Activated T-cell treated with anti-CD3 and anti-CD28 coated beads for 24 hours (primary cell): ENCODE results near the gene PITPNM3.
"Not testable (repeated sequence)": the region's sequence is repeated elsewhere in the genome, so short reads cannot be mapped to it uniquely, and the experiment has no call there.

Experiments used
- DNase-seq: peaks from one replicate; pipeline ENCODE4 v3.0.0-alpha.2; 2020; ENCODE audit warnings: low read depth

The PITPNM3 gene

DNA sequence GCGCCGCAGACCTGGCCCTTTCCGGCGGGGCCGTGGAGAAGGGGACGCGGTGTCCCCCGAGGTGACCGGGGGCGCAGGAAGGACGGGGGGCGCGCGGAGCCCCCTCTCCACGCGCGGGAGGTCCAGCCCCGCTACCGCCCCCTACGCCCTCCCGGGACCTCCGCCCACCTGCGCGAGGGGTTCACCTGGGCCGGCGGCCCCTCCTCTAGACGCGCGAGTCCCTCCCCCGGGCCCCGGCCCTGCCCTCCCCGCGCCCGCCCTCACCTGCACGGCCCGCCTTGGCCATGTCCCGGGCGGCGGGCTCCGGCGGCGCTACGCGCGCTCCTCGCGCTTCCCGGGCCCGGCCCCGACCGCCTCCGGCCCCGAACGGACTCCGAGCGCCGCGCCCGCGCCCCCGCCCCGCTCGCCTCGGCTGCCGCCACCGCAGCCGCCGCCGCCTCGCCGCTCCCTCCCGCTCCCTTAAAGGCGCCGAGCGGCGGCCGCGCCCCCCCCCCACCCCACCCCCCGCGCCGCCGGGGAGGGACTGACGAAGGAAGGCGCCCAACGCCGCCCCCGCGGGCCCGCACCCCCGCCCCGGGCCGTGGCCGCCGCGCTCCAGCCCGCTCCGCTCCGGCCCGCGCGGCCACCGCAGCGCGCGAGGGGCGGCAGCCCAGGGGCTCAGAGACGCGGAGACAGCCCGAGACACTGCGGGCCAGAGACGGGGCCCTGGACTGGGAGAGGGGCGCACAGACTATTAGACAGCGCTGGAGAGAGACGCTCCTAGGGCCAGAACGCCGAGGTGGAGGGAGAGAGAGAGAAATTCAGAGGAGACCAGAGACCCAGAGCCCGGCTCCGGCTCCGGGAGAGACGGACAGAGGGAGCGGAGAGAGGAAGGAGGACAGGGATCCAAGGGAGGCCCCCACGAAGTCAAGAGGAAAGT lies at the start of gene PITPNM3:
Gene PITPNM3, minus strand, starts transcription at position 435 of the 919 bp plus-strand sequence. Its CDS starts 149 bp downstream, at position 286.
- DNase-seq, result no peak

DNA sequence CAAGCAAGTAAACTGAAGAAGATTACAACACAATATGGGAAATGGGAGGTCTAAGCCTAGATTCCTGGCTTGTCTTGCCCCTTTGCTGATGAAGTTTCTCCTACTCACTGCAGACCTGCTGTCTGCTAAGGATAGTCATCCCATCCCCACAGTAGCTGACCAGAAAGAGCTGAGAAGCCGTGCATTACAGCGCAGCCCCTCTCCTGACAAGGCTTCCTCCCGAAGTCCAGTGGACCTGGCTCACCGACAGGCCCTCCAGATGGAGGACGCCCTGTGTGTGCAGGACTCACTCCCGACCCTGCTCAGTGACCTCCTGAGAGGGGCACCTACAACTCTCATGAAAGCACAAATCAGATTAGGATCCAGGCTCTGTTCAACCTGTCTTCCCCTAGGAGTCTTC lies 48.8 kb upstream of the PITPNM3 start:
- no peak for DNase-seq

GRCh38 chr17:6603744-6604325 lies 47.5 kb upstream of the PITPNM3 start:
- DNase-seq, result no peak

DNA sequence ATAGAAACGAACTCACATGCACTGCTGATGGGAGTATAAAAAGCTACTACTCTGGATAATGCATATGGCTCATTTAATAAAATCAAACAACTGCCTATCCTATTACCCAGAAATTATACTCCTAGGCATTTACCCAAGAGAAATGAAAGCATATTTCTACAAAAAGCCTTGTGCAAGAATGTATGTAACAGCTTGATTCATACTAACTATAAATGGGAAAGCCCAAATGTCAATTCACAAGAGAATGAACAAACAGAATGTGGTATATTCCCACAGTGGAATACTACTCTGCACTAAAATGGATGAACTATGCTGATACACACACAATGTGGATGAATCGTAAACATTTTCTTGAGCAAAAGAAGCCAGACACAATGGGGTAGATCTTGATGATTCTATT lies 45.8 kb upstream of the PITPNM3 start:
- no peak for DNase-seq

GRCh38 chr17:6599364-6599763 lies 43.0 kb upstream of the PITPNM3 start:
- DNase-seq, result no peak

GRCh38 chr17:6597727-6598126 lies 41.4 kb upstream of the PITPNM3 start:
- DNase-seq, result no peak

DNA sequence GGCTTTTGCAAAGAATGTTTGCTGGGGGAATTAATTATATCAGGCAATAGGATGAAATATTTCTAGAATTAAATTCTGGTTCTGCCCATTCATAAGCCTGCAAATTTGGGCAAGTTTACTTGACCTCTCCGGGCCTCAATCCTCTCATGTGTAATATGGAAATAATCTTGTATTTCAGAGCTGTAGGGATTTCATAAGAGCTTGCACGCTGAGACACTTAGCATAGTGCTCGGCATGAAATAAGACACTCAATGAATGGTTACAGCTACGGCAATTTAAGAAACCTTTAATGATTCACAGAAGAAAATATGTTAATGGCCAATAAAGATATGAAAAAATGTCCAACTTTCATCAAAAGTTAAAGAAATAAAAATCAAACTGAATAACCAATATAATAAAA lies 40.6 kb upstream of the PITPNM3 start:
- no peak for DNase-seq

GRCh38 chr17:6596511-6596910 lies 40.2 kb upstream of the PITPNM3 start:
- no peak for DNase-seq

DNA sequence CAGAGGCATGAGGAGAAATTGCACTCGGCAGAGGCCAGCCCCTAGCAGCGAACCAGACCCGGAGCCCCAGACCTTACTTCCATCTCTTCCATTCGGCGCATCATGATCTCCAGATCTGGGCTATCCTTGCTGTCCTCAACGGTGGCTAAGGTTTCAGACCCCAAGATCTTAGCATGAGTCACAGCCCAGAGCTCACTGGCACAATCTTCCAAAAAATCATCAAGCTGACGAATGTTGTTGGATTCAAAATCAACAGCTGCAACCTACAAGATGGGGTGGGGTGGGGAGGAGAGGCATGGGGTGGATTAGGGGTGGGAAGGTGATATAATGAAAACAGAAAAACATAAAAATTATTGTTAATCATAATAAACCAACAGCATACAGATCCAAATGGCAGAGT lies 39.7 kb upstream of the PITPNM3 start:
- no peak for DNase-seq

- DNase-seq, result not testable (repeated sequence)
These were observed 37.0 kb upstream of the PITPNM3 start for GRCh38 chr17:6593371-6593770.

DNA sequence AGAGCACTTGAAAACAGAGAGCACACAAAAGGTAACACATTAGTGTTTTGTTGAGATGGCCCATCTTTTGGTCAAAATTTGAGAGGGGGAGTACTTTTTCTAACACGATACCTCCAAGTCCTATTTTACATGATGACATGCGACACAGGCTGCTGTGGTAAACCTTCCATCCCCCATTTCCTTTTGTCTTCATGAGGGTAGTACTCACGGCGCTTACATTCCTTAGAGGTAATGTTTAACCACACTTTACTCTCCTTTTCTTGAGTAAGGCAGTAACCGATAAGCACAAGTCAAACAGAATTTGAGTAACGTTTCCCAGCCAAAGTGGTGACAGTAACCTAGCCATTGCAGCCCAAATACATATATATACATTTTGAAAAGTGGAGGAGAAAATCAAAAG lies 35.8 kb upstream of the PITPNM3 start:
- no peak for DNase-seq

DNA sequence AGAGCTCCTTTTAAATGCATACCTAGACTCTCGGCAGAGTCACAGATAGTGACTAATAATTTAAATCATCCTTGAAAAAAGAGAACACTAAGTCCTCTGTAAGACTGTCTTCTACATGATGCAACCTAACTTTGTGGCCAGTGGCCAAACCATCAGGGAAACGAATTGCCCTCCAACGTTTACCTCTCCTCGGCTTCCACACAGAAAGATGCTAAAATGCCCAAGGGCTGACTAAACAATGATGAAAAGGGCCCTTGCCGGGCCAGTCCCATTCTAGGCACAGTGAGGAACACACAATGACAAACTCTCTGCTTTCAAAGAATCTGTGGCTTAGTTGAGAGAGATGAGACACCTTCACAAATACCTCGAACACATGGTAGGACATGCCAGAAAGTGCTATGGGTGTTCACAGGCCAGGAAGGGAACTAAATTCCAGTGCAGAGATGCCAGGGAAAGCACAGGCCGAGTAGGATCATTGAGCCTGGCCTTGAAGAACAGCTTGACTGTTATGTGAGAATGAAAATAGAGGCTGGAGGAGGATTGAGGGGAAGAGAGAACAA lies 35.3 kb upstream of the PITPNM3 start:
- DNase-seq, result no peak

DNA sequence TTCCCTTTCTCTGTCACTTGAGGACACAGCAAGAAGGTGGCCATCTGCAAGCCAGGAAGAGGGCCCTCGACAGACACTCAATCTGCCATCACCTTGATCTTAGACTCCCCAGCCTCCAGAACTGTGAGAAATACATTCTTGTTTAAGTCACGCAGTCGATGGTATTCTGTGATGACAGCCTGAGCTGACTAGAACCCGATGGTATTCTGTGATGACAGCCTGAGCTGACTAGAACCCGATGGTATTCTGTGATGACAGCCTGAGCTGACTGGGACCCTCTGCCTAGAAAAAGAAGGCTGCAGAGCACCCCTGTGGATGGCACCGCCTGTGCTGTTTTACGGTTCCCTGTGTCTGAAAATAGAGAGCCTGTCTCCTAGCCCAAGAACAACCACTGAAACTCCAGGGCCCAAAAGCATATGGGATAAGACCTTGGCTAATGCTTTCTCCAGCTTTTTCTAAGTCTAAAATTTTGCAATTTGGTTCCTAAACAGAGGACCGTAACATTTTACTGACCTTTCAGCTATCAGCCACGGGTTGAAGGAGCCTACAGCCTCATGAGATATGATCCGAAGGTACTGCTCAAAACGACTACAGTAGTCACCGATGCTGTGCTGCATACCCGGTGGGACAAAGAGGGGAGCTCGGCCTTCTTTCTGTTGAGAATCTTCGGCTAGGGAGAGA lies 33.1 kb upstream of the PITPNM3 start:
- DNase-seq, result no peak

DNA sequence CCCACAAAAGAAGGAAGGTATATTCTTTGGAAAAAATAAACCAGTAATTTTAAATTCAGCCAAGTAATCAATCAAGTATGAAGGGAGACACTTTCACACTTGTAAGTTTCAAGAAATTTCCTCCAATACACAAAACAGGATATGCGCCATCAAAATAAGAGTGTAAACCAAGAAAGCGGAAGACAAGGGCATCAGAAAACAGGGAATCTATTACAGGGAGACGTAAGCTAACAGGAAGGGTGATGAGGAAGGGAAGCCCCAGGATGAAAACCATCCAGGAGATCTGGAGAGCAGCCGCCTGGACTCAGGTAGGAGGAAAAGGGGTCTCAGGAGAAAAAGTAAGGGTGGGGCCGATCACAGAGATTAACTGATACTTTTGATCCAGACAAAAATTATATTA lies 31.8 kb upstream of the PITPNM3 start:
- DNase-seq, result no peak

DNA sequence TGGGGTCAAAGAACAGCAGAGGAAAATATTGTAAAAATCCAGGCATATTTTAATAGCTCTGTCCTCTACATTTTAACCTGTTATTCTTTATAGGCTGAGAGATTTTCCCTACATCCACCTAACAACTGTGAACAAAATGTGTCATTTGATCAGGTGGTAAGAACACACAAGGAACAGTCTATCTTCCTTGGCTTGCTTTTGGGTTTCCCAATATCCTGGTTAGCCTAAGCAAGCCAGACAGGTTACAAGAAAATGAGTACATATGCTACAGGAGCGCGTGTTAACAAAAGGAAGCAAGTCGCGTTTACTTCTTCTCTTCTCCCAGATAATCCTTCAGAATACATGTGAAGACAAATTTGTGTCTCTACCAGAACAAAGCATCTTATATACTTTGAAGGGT lies 31.0 kb upstream of the PITPNM3 start:
- DNase-seq, result no peak

- DNase-seq, result no peak
These were observed 27.1 kb upstream of the PITPNM3 start for GRCh38 chr17:6583411-6583810.

DNA sequence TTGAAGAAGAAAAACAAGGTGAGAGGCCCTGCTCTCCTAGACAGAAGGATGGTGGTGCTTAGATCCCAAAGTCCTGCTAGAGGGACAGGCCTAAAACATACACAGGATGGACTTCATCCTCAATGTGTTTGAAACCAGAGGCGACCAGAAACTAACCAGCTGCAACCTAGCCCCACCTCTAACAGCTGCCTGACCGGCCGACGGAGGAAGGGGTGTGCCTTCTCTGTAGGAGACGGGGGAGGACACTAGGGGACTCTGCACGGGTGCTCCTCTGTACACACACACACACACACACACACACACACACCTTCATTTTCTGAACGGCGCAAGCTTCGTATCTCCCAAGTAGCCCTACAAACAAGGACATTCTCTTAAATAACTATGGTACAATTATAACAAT lies 24.3 kb upstream of the PITPNM3 start:
- no peak for DNase-seq

DNA sequence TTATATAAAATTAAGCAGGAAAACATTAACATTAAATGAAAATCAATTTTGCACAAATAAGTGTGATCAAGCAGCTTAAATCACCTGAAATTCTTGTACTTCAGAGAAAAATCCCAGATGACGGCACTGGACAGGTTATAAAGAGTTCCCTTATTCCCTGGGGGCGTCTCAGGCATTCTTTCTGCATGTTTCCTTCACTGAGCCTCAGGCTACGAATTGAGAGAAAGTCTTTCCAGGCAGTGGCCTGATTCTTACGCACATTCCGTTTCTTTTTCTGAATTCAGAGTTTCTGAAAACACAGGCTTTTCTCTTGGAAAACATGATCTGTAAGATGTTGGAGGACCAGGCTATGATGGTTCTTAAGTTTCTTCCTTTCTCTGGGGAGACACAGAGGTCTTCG lies 22.1 kb upstream of the PITPNM3 start:
- DNase-seq, result no peak

DNA sequence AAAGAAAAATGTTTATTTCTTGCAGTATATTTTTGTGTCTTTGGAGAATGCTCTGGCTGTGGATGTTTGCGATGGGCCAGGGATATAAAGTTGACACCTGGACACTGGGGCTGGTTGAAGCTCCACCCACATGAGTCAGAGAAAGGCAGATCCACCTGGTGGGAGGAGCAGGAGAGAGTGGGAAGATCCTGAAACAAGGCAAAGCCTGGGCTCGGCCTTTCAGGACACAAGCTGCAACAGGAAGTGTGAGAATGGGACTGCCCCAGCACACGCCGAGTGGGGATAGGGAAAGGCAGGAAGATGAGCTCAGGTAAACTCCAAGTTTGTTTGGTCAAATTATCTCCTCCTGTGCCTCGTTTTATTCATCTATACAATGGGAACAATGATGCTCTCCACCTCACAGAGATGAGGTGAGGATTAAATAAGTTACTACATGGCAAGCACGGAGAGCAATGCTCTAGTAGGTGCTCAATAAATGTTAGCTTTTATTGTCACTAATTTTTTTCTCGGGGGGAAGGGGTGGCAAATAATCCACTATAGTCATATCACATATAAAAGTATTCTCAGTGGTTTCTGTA lies 21.4 kb upstream of the PITPNM3 start:
- DNase-seq, result no peak

DNA sequence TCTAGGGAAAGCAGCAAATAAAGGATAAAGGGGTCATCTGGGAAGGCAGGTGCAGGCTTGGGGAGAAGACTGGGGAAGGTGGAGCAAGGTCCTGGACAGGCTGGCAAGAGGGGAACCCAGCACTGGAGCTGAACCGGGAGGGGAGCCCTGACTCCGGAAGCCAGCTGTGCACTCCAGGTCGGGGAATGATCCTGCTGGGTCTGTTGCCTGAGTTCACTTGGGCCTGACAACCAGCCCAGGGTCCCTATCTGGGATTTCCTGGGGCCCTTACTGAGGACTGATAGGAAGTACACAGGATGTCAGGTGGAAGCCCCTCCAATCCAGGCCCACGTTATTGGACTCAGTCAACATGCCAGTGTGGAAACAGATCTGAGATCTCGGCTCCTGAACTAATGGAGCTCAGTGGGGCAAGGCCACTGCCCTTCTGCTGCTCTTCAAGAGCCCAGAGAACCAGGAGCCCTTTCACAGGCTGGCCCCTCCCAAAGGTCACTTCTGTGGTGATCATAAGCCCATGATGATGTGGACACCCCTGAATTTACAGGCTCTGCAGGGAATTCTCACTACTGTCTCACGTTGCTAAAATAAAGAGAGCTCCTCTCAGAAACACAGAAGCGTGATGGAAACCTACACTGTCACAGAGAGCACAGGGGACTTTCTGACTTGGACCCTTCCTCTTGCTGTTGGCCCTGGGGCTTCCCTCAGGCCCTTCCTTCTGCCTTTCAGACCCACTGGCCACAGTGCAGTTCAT lies 19.9 kb upstream of the PITPNM3 start:
- DNase-seq, result no peak

GRCh38 chr17:6575596-6575988 lies 19.2 kb upstream of the PITPNM3 start:
- no peak for DNase-seq
